Heart left ventricle (tissue), 16 donors: ENCODE measurements around the gene LRRC31. TPM values are rescaled to one million over a fixed set of nuclear protein-coding genes. Genes with fewer than 3 reads are reported as not detected.
A peak's percentile ranks its signal among the peaks of the same experiment; 100 is the strongest.

Experiments used
- ATAC-seq, 4 donors: fragments of 200-7000 bp; cut with Tn5 transposase; one replicate each; pipeline ENCODE4 v1.9.1; 2020 to 2022; ENCODE audit warnings: moderate library complexity in 4 of 4, mild to moderate bottlenecking in 3 of 4, moderate number of reproducible peaks in 1 of 4
- DNase-seq, 5 donors: peaks; one replicate each; pipeline ENCODE4 v3.0.0-alpha.2; 2020
- H3K27ac ChIP-seq, 12 donors: fragments of 200-600 bp; sonication (generic) in 4 of 12; one replicate each; pipeline versions ENCODE4 v1.5.0 to v1.8.0; 2016 to 2022; ENCODE audit warnings: mild to moderate bottlenecking in 2 of 12
- H3K27me3 ChIP-seq, 9 donors: fragments of 200-600 bp; sonication (generic) in 2 of 9; one replicate each; pipeline versions ENCODE4 v1.5.1 to v1.8.0; 2016 to 2022; ENCODE audit warnings: mild to moderate bottlenecking in 3 of 9
- H3K36me3 ChIP-seq, 9 donors: fragments of 200-600 bp; sonication (generic) in 2 of 9; one replicate each; pipeline versions ENCODE4 v1.5.0 to v1.8.0; 2018 to 2022; ENCODE audit warnings: mild to moderate bottlenecking in 2 of 9
- H3K4me1 ChIP-seq, 12 donors: fragments of 200-600 bp; sonication (generic) in 4 of 12; one replicate each; pipeline versions ENCODE4 v1.5.0 to v1.8.0; 2016 to 2022; ENCODE audit warnings: mild to moderate bottlenecking in 3 of 12
- H3K4me3 ChIP-seq, 12 donors: fragments of 200-600 bp; sonication (generic) in 4 of 12; one replicate each; pipeline versions ENCODE4 v1.5.0 to v1.8.0; 2017 to 2022; ENCODE audit warnings: mild to moderate bottlenecking in 9 of 12, moderate library complexity in 4 of 12
- H3K9me3 ChIP-seq, 12 donors: fragments of 200-600 bp; sonication (generic) in 4 of 12; one replicate each; pipeline versions ENCODE4 v1.5.0 to v1.8.0; 2016 to 2022; ENCODE audit warnings: mild to moderate bottlenecking in 1 of 12
- POLR2A ChIP-seq, 2 donors: fragments of 450-650 bp; IDR thresholded peaks; one replicate each; pipeline ENCODE4 v1.6.1; 2017; ENCODE audit warnings: antibody characterized with exemption in 2 of 2, mild to moderate bottlenecking in 2 of 2, moderate library complexity in 2 of 2
- WGBS, 4 donors: extraction: QIAGEN DNeasy Blood & Tissue Kit in 2 of 4; methylation state at CpG; one replicate each; pipeline versions ENCODE4 v1.1.5 to v1.1.7; 2013 to 2018; 5-methylcytosine and 5-hydroxymethylcytosine counted together
- intact Hi-C, 10 donors: fragments of 100-400 bp; cut with DNase I; formaldehyde crosslinking; loops; one replicate each; pipeline versions ENCODE4 v1.11.1 to v1.14.2; 2022
- polyA plus RNA-seq, 2 donors: library from polyadenylated mRNA; stranded (reverse); fragments of 200-250 nt; gene quantifications; one replicate each; pipeline ENCODE4 v1.2.3, GENCODE V29; 2013
- total RNA-seq, 9 donors: library from RNA; depleted of rRNA in 2 of 9; stranded (reverse); fragments of >200 nt in 2 of 9; fragmentation: NEBNext Ultra II Directional in 3 of 9; extraction: Animal tissue kit (Norgen Biotek cat#: 25700) in 3 of 9; gene quantifications; one replicate each; pipeline versions ENCODE4 v1.1.0 to v1.2.4, GENCODE V29; 2016 to 2023
- TF ChIP-seq, protein P1 (sequence below), 12 donors: fragments of 200-600 bp; sonication (generic) in 4 of 12; IDR thresholded peaks; one replicate each; pipeline versions ENCODE4 v1.5.0 to v1.8.0; 2018 to 2022; ENCODE audit warnings: antibody characterized with exemption in 12 of 12, mild to moderate bottlenecking in 5 of 12
- donor health status: ischemic (EF 13 %, LVEDD 7.1; RV severe dilation, severe dysfunction).
- donor health status: healthy with polysubstance abuse.
- donor health status: DM: no; HTN: yes; CAD: no.
- donor health status: DM: no; HTN: no; CAD: no.
- donor health status: ischemic (EF 25% LVEDD 6.9; RV normal size, moderate dysfunction).
- donor health status: ischemic (EF 25% LVEDD 5.7; RV mildly dilated, moderate dysfunction).
- donor health status: healthy.
- donor health status: DM: yes; HTN: yes; CAD: no.
- donor health status: ischemic (EF 35%, LVEDD 5.7; RV mildly dilated, moderate dysfunction).
- donor health status: nonischemic (EF 11% LVEDD 7.7; RV severe dilation, severe dysfunction).
- donor health status: DM: yes; HTN: yes; CAD: no.
- donor health status: PGD.
- donor health status: ischemic (EF 29% LVEDD 5.4; RV normal size, mild dysfunction).
- donor health status: nonischemic (EF 23%, LVEDD 6.1; RV moderate dilation, normal function).

The LRRC31 gene
- total and polyA plus RNA-seq, 11 donors = 0.12 TPM; not detected in 10

- ATAC-seq = peak; percentile 70 to 95 (median 94)
- peak within 1 kb of the TSS; percentile 47 to 78 (median 66) for H3K4me3 ChIP-seq
Observed at GRCh38 chr3:169812332-169813235, 57.2 kb downstream of the LRRC31 start, which contains the start of the genes LRRC34 and LRRIQ4. Gene LRRC34 (minus strand): TSS chr3:169812904. CDS start chr3:169812548, 356 bp downstream. Gene LRRIQ4 (plus strand): TSS chr3:169812870. CDS start chr3:169821922, 9,052 bp downstream.

GRCh38 chr3:169811631-169812331 lies 58.0 kb downstream of the LRRC31 start:
- Histone ChIP-seq H3K4me3 (peak overlapping the region; percentile 47 to 78 (median 66)), H3K9me3 (peaks cover 0 to 14% (median 0%) of the 10 kb centered on the region in 12 donors), H3K27me3 (no peaks in the 10 kb centered on the region), H3K36me3 (no peaks in the 10 kb centered on the region), H3K27ac (peak overlapping the region; percentile 39 to 86 (median 60)), H3K4me1 (peaks cover 0 to 26% (median 7%) of the 10 kb centered on the region in 12 donors)
- intact Hi-C loops = no loop called here
- TF ChIP-seq POLR2A (IDR thresholded peaks at IDR 0.05) = no peak
- TF ChIP-seq, protein P1, sequence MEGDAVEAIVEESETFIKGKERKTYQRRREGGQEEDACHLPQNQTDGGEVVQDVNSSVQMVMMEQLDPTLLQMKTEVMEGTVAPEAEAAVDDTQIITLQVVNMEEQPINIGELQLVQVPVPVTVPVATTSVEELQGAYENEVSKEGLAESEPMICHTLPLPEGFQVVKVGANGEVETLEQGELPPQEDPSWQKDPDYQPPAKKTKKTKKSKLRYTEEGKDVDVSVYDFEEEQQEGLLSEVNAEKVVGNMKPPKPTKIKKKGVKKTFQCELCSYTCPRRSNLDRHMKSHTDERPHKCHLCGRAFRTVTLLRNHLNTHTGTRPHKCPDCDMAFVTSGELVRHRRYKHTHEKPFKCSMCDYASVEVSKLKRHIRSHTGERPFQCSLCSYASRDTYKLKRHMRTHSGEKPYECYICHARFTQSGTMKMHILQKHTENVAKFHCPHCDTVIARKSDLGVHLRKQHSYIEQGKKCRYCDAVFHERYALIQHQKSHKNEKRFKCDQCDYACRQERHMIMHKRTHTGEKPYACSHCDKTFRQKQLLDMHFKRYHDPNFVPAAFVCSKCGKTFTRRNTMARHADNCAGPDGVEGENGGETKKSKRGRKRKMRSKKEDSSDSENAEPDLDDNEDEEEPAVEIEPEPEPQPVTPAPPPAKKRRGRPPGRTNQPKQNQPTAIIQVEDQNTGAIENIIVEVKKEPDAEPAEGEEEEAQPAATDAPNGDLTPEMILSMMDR (IDR thresholded peaks at IDR 0.05) = no peak
- ATAC-seq (peak; percentile 29 to 65 (median 54)), DNase-seq (peak in 3 of 5 donors; percentile 31 to 71 (median 34))
- 2 to 8% (median 5%) methylated on average over 14 to 29 of the region's 29 CpGs for WGBS, 4 donors

More at GRCh38 chr3:169812332-169813235, 57.2 kb downstream of the LRRC31 start, which contains the start of the genes LRRC34 and LRRIQ4:
- Histone ChIP-seq H3K4me1 (peaks cover 0 to 26% (median 7%) of the 10 kb centered on the region in 12 donors), H3K27ac (peak within 1 kb of the TSS; percentile 39 to 86 (median 60)), H3K9me3 (peaks cover 0 to 14% (median 0%) of the 10 kb centered on the region in 12 donors), H3K27me3 (no peaks in the 10 kb centered on the region), H3K36me3 (no peaks in the 10 kb centered on the region)
- WGBS, 4 donors = 8 to 20% (median 11%) methylated on average over 24 to 56 of the region's 56 CpGs
- intact Hi-C loops = no loop called here
- DNase-seq = peak; percentile 58 to 87 (median 82)
- TF ChIP-seq, protein P1 (IDR thresholded peaks at IDR 0.05) = no peak
- TF ChIP-seq POLR2A (IDR thresholded peaks at IDR 0.05) = no peak

DNA sequence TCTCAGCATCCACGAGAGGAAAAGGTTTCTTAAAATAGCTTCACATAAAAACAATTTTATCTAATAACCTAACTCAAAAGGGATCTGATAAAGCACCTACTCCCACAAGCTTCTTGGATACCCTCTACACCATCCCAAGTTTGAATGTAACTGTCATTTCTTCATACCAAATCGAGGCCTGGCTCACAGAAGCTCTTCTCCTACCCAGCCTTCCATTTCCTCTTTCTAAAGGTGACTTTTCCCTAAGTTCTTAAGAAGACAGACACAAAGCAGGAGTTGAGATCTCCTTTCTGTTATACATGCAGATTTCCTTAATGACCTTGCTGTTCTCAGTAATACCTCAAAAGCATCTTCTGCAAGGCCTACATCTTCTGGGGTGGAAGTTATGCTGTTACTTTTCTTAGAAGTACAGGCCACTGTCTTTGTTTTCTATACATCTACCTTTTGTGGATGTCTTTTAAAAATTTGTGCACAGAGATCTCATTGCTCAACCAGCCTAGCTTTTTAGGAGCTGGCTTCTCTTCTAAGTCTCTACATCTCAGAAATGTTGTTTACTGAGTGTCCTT lies 60.4 kb downstream of the LRRC31 start:
- DNase-seq (no peak), ATAC-seq (no peak)
- TF ChIP-seq, protein P1 (IDR thresholded peaks at IDR 0.05) = no peak
- intact Hi-C loops = no loop called here
- no peak overlapping the region for H3K27ac ChIP-seq
- H3K36me3 ChIP-seq = peaks cover 0 to 6% (median 0%) of the 10 kb centered on the region in 9 donors
- no peaks in the 10 kb centered on the region for H3K9me3 ChIP-seq
- no peaks in the 10 kb centered on the region for H3K27me3 ChIP-seq
- peaks cover 0 to 26% (median 7%) of the 10 kb centered on the region in 12 donors for H3K4me1 ChIP-seq
- no peak overlapping the region for H3K4me3 ChIP-seq
- WGBS, 4 donors = 27 to 46% (median 32%) methylated on average over 2 of the region's 2 CpGs
